Smooth muscle cell (in vitro differentiated cells): ENCODE data around the gene DYNC1I1. TPM values are rescaled to one million over a fixed set of nuclear protein-coding genes. Genes with fewer than 3 reads are reported as not detected.
"Not testable (repeated sequence)": the region's sequence is repeated elsewhere in the genome, so short reads cannot be mapped to it uniquely, and the experiment has no call there.

Experiments
- DNase-seq: peaks from one replicate; lab custom pipeline; 2025; ENCODE audit not compliant: unreplicated experiment; lab: John Stamatoyannopoulos, UW
- H2AFZ ChIP-seq: fragments of 200-600 bp; sonication (generic); 2 replicates; pipeline ENCODE4 v1.6.0; 2016; ENCODE audit warnings: antibody characterized with exemption, low read depth, mild to moderate bottlenecking
- H3F3A ChIP-seq: fragments of 200-600 bp; sonication (generic); 2 replicates; pipeline ENCODE4 v1.6.0; 2017; ENCODE audit warnings: antibody characterized with exemption, low read depth
- H3K27ac ChIP-seq: fragments of 200-600 bp; sonication (generic); 2 replicates; pipeline ENCODE4 v1.5.1; 2016; ENCODE audit warnings: low read depth, mild to moderate bottlenecking
- H3K27me3 ChIP-seq: fragments of 200-600 bp; sonication (generic); 2 replicates; pipeline ENCODE4 v1.6.1; 2016; ENCODE audit warnings: low read depth, mild to moderate bottlenecking
- H3K36me3 ChIP-seq: fragments of 200-600 bp; sonication (generic); 2 replicates; pipeline ENCODE4 v1.5.1; 2016; ENCODE audit warnings: low read depth
- H3K4me1 ChIP-seq: fragments of 200-600 bp; sonication (generic); 2 replicates; pipeline ENCODE4 v1.5.1; 2016; ENCODE audit warnings: low read depth
- H3K4me2 ChIP-seq: fragments of 200-600 bp; sonication (generic); 2 replicates; pipeline ENCODE4 v1.6.0; 2016; ENCODE audit warnings: mild to moderate bottlenecking
- H3K4me3 ChIP-seq: fragments of 200-600 bp; sonication (generic); 2 replicates; pipeline ENCODE4 v1.5.1; 2016; ENCODE audit warnings: mild to moderate bottlenecking
- H3K79me2 ChIP-seq: fragments of 200-600 bp; sonication (generic); 2 replicates; pipeline ENCODE4 v1.6.0; 2016; ENCODE audit warnings: low read depth, mild to moderate bottlenecking
- H3K9ac ChIP-seq: fragments of 200-600 bp; sonication (generic); 2 replicates; pipeline ENCODE4 v1.6.0; 2016; ENCODE audit warnings: low read depth
- H3K9me3 ChIP-seq: fragments of 200-600 bp; sonication (generic); replicated peaks from 2 replicates; pipeline ENCODE4 v1.5.1; 2016; ENCODE audit warnings: low read depth
- H4K20me1 ChIP-seq: fragments of 200-600 bp; sonication (generic); 2 replicates; pipeline ENCODE4 v1.6.0; 2016; ENCODE audit warnings: low read depth
- CTCF ChIP-seq: fragments of 200-600 bp; sonication (generic); IDR thresholded peaks from 2 replicates; pipeline ENCODE4 v1.5.1; 2017; ENCODE audit warnings: borderline replicate concordance, mild to moderate bottlenecking, antibody characterized with exemption; ENCODE audit not compliant: insufficient read depth, poor library complexity, severe bottlenecking
- WGBS: methylation state at CpG from one replicate; pipeline ENCODE4 v1.1.7; 2016; ENCODE audit warnings: low lambda C conversion rate; 5-methylcytosine and 5-hydroxymethylcytosine counted together
- polyA plus RNA-seq: library from polyadenylated mRNA; unstranded; fragments of >200 nt; fragmentation: Nextera tagmentation; extraction: Ambion mirVana; gene quantifications from 2 replicates; pipeline ENCODE4 v1.2.1, GENCODE V29; 2016
- total RNA-seq: library from RNA; depleted of rRNA; stranded (reverse); fragments of >200 nt; gene quantifications from 2 replicates; pipeline ENCODE4 v1.2.3, GENCODE V29; 2014

Gene DYNC1I1
- total and polyA plus RNA-seq, 2 experiments from 2014 or later, result 1.1 to 2.4 TPM

- no peak for TF ChIP-seq CTCF
- H3K4me2 ChIP-seq, result no peak overlapping the region
- H3K4me3 ChIP-seq, result no peak overlapping the region
- H4K20me1 ChIP-seq, result no peaks in the 10 kb centered on the region
- H3K4me1 ChIP-seq, result no peaks in the 10 kb centered on the region
- H3K36me3 ChIP-seq, result no peaks in the 10 kb centered on the region
- 77% methylated on average over 6 of the region's 6 CpGs for WGBS
- no peaks in the 10 kb centered on the region for H3K27me3 ChIP-seq
- no peaks in the 10 kb centered on the region for H3K79me2 ChIP-seq
- no peak overlapping the region for H3K27ac ChIP-seq
- H3K9me3 ChIP-seq, result no peaks in the 10 kb centered on the region
- no peaks in the 10 kb centered on the region for H3F3A ChIP-seq
- DNase-seq, result no peak
- no peak overlapping the region for H2AFZ ChIP-seq
- H3K9ac ChIP-seq, result no peak overlapping the region
Observed at GRCh38 chr7:95931460-95932232, 159.3 kb downstream of the DYNC1I1 start.

GRCh38 chr7:95933618-95934017, 161.3 kb downstream of the DYNC1I1 start:
- no peak overlapping the region for H3K4me2 ChIP-seq
- H3K79me2 ChIP-seq, result no peaks in the 10 kb centered on the region
- no peaks in the 10 kb centered on the region for H3K4me1 ChIP-seq
- H3K9ac ChIP-seq, result no peak overlapping the region
- WGBS, result 87% methylated on average over 4 of the region's 4 CpGs
- no peaks in the 10 kb centered on the region for H3F3A ChIP-seq
- H3K9me3 ChIP-seq, result no peaks in the 10 kb centered on the region
- TF ChIP-seq CTCF, result no peak
- H3K27me3 ChIP-seq, result no peaks in the 10 kb centered on the region
- no peaks in the 10 kb centered on the region for H4K20me1 ChIP-seq
- H2AFZ ChIP-seq, result no peak overlapping the region
- H3K27ac ChIP-seq, result no peak overlapping the region
- DNase-seq, result no peak
- no peaks in the 10 kb centered on the region for H3K36me3 ChIP-seq
- H3K4me3 ChIP-seq, result no peak overlapping the region

GRCh38 chr7:95944867-95945266, 172.5 kb downstream of the DYNC1I1 start:
- not testable (repeated sequence) for H3K4me1 ChIP-seq, H3K27ac ChIP-seq, H3K9me3 ChIP-seq, H3K79me2 ChIP-seq, H3K27me3 ChIP-seq, DNase-seq, H2AFZ ChIP-seq, H3F3A ChIP-seq, H4K20me1 ChIP-seq, H3K4me3 ChIP-seq, H3K9ac ChIP-seq, H3K4me2 ChIP-seq, H3K36me3 ChIP-seq
- 88% methylated on average over 1 of the region's 1 CpG for WGBS

GRCh38 chr7:95950698-95951097, 178.3 kb downstream of the DYNC1I1 start:
- WGBS, result 85% methylated on average over 1 of the region's 1 CpG

More at GRCh38 chr7:95950698-95951097, 178.3 kb downstream of the DYNC1I1 start:
- DNase-seq, result no peak
- Histone ChIP-seq H3K36me3 (no peaks in the 10 kb centered on the region), H4K20me1 (no peaks in the 10 kb centered on the region), H3F3A (no peaks in the 10 kb centered on the region), H3K27ac (no peak overlapping the region), H3K4me2 (no peak overlapping the region), H3K4me1 (no peaks in the 10 kb centered on the region), H2AFZ (no peak overlapping the region), H3K9ac (no peak overlapping the region), H3K9me3 (no peaks in the 10 kb centered on the region), H3K27me3 (no peaks in the 10 kb centered on the region), H3K79me2 (no peaks in the 10 kb centered on the region), H3K4me3 (no peak overlapping the region)
- no peak for TF ChIP-seq CTCF
